RWPE2 (cell line): Measurements from ENCODE around the gene CHP2.

Experiments
- ATAC-seq: fragments of 200-7000 bp; cut with Tn5 transposase; 3 replicates; pipeline ENCODE4 v1.9.1; 2021; ENCODE audit warnings: low read depth
- DNase-seq: peaks from one replicate; pipeline ENCODE4 v3.0.0-alpha.2; 2020; ENCODE audit warnings: low spot score
- H3K27ac ChIP-seq: fragments of 450-650 bp; 2 replicates; pipeline ENCODE4 v1.5.1; 2017; ENCODE audit warnings: mild to moderate bottlenecking; ENCODE audit not compliant: poor library complexity, severe bottlenecking
- H3K27me3 ChIP-seq: fragments of 250-450 bp; sonication (Bioruptor Pico); 2 replicates; pipeline ENCODE4 v1.5.1; 2021; ENCODE audit warnings: mild to moderate bottlenecking, moderate library complexity; ENCODE audit not compliant: insufficient read depth, poor library complexity, severe bottlenecking
- H3K36me3 ChIP-seq: fragments of 250-450 bp; sonication (Bioruptor Pico); 2 replicates; pipeline ENCODE4 v1.5.1; 2020; ENCODE audit warnings: low read depth, mild to moderate bottlenecking, moderate library complexity
- H3K4me1 ChIP-seq: fragments of 250-450 bp; sonication (Bioruptor Pico); 2 replicates; pipeline ENCODE4 v1.5.1; 2021; ENCODE audit warnings: mild to moderate bottlenecking, moderate library complexity; ENCODE audit not compliant: insufficient read depth, poor library complexity, severe bottlenecking
- H3K4me3 ChIP-seq: fragments of 250-450 bp; sonication (Bioruptor Pico); 2 replicates; pipeline ENCODE4 v1.5.1; 2021; ENCODE audit warnings: mild to moderate bottlenecking, moderate library complexity; ENCODE audit not compliant: severe bottlenecking
- H3K9me3 ChIP-seq: fragments of 250-450 bp; sonication (Bioruptor Pico); 2 replicates; pipeline ENCODE4 v1.5.1; 2021; ENCODE audit warnings: mild to moderate bottlenecking, moderate library complexity; ENCODE audit not compliant: severe bottlenecking
- TF ChIP-seq, protein P1 (sequence below): fragments of 450-650 bp; IDR thresholded peaks from one replicate; pipeline ENCODE4 v1.5.1; 2017; ENCODE audit warnings: mild to moderate bottlenecking, moderate library complexity; ENCODE audit not compliant: poor library complexity, severe bottlenecking

CHP2 gene

DNA sequence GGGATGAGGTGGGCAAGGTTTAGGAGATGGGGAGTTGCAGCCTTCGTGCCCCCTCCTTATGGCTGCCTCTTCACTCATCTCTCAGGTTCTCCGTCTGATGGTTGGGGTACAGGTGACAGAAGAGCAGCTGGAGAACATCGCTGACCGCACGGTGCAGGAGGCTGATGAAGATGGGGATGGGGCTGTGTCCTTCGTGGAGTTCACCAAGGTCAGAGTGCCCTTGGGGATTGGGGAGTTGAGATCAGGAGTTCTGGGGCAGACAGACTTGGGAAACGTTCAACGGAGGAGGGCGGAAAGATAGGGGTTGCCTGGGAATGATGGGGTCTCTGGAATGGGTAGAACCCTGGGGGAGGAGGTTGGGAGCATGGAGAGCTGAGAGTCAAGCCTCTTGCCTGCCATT lies 2.3 kb downstream of the CHP2 start:
- Histone ChIP-seq H3K36me3 (no peaks in the 10 kb centered on the region), H3K27me3 (peaks cover 16% of the 10 kb centered on the region), H3K27ac (no peak overlapping the region), H3K9me3 (no peaks in the 10 kb centered on the region), H3K4me3 (no peak overlapping the region), H3K4me1 (no peaks in the 10 kb centered on the region)
- ATAC-seq (no peak), DNase-seq (no peak)
- TF ChIP-seq, protein P1, sequence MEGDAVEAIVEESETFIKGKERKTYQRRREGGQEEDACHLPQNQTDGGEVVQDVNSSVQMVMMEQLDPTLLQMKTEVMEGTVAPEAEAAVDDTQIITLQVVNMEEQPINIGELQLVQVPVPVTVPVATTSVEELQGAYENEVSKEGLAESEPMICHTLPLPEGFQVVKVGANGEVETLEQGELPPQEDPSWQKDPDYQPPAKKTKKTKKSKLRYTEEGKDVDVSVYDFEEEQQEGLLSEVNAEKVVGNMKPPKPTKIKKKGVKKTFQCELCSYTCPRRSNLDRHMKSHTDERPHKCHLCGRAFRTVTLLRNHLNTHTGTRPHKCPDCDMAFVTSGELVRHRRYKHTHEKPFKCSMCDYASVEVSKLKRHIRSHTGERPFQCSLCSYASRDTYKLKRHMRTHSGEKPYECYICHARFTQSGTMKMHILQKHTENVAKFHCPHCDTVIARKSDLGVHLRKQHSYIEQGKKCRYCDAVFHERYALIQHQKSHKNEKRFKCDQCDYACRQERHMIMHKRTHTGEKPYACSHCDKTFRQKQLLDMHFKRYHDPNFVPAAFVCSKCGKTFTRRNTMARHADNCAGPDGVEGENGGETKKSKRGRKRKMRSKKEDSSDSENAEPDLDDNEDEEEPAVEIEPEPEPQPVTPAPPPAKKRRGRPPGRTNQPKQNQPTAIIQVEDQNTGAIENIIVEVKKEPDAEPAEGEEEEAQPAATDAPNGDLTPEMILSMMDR: no peak

DNA sequence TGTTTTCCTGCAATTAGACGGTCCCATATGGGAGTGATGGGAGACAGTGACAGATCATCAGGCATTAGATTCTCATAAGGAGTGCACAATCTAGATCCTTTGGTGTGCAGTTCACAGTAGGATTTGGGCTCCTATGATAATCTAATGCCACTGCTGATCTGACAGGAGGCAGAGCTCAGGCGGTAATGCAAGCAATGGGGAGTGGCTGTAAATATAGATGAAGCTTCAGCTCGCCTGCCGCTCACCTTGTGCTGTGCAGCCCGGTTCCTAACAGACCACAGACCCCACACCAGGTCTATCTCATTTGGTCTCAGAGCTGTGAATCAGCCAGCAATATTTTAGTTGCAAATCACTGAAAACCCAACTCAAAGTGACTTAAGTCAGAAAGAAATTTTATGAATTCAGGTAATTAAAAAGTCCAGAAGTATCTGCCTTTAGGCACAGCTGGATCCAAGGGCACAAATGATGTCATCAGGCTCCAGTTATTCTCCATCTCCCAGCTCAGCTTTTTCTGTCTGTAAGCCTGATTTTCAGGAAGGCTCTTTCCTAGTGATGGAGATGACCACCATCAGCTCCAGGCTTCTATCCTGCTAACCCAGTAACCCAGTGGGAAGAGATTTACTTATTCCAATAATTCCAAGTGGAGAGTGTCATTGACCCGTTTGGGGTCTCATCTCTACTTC lies 3.3 kb downstream of the CHP2 start:
- Histone ChIP-seq H3K4me3 (no peak overlapping the region), H3K27me3 (peaks cover 16% of the 10 kb centered on the region), H3K4me1 (no peaks in the 10 kb centered on the region), H3K9me3 (no peaks in the 10 kb centered on the region), H3K36me3 (no peaks in the 10 kb centered on the region), H3K27ac (no peak overlapping the region)
- TF ChIP-seq, protein P1: no peak
- ATAC-seq: no peak
- DNase-seq: no peak

DNA sequence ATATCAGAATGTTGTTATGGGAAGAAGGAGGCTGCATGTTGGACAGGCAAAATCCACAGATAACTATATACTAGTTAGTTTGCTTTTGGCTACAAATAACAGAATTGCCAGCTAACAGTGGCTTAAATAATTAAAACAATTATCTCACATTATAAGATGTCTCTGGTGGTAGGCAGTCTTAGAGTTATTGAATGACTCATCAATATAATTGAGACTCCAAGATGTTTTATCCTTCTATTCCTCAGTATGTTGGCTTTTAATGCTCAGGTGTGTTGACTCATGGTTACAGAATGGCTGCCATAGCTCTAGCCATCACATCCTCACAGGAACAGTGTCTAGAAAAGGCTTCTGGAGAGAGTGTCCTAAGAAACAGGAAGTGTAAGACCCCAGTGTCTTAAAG lies 11.1 kb downstream of the CHP2 start:
- TF ChIP-seq, protein P1: no peak
- Histone ChIP-seq H3K4me1 (peaks cover 12% of the 10 kb centered on the region), H3K36me3 (no peaks in the 10 kb centered on the region), H3K27me3 (no peaks in the 10 kb centered on the region), H3K27ac (no peak overlapping the region), H3K9me3 (no peaks in the 10 kb centered on the region), H3K4me3 (no peak overlapping the region)
- ATAC-seq (no peak), DNase-seq (no peak)

DNA sequence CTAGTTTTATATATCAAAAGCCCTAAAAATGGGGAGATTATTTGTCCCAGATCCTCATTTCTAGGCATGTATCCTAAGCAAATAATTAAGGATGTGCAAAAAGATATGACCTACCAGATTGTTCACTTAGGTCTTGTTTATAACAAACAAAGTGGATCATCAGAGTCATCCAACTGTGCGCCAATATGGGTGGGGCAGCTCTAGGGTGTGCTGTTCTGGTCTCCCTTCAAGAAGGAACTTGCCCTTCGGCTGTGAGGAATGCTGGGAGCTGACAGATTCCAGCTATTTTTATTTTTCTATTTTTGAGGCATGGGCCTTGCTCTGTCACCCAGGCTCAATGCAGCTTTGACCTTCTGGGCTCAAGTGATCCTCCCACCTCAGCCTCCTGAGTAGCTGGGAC lies 13.8 kb downstream of the CHP2 start:
- H3K4me1 ChIP-seq: peaks cover 18% of the 10 kb centered on the region
- no peak overlapping the region for H3K27ac ChIP-seq
- no peaks in the 10 kb centered on the region for H3K9me3 ChIP-seq
- DNase-seq (no peak), ATAC-seq (peak; percentile 76)
- no peaks in the 10 kb centered on the region for H3K27me3 ChIP-seq
- no peaks in the 10 kb centered on the region for H3K36me3 ChIP-seq
- H3K4me3 ChIP-seq: no peak overlapping the region
- TF ChIP-seq, protein P1: no peak

DNA sequence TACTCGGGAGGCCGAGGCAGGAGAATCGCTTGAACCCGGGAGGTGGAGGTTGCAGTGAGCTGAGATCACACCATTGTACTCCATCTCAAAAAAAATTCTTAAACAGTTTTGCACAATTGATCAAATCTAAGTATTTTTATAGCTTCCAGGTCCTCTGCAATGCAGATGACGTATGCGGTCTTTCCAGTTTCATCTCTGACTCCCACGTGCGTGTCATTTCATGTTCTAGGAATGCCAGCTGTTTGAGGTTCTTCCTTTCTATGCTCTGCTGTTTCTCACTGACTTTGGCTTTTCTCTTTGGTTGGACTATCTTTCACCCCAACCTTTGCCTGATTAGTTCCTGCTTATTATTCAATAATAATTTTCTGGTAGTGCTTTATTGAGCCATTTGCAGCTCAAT lies 16.2 kb downstream of the CHP2 start:
- H3K36me3 ChIP-seq: no peaks in the 10 kb centered on the region
- H3K4me1 ChIP-seq: peaks cover 18% of the 10 kb centered on the region
- ATAC-seq (peak; percentile 82), DNase-seq (no peak)
- no peak overlapping the region for H3K4me3 ChIP-seq
- H3K27me3 ChIP-seq: no peaks in the 10 kb centered on the region
- H3K27ac ChIP-seq: peak overlapping the region; percentile 34
- no peaks in the 10 kb centered on the region for H3K9me3 ChIP-seq
- TF ChIP-seq, protein P1: no peak
